GM19193 (cell line): ENCODE data around the gene UBE2M.
A peak's percentile ranks its signal among the peaks of the same experiment; 100 is the strongest.

Experiments used
- POLR2A ChIP-seq: IDR thresholded peaks from 4 replicates; pipeline ENCODE4 v1.6.1; 2011; ENCODE audit not compliant: insufficient read depth, insufficient read length; ENCODE audit errors: extremely low read depth

The UBE2M gene

GRCh38 chr19:58550362-58551122 lies 7.9 kb downstream of the UBE2M start:
- TF ChIP-seq POLR2A: no peak

GRCh38 chr19:58549664-58550361 lies 8.6 kb downstream of the UBE2M start:
- TF ChIP-seq POLR2A: no peak

GRCh38 chr19:58548859-58549663 lies 9.3 kb downstream of the UBE2M start:
- no peak for TF ChIP-seq POLR2A

- no peak for TF ChIP-seq POLR2A
These were observed 10.8 kb downstream of the UBE2M start for GRCh38 chr19:58547323-58548312.

- TF ChIP-seq POLR2A: no peak
These were observed 12.3 kb downstream of the UBE2M start for GRCh38 chr19:58546019-58546530.

GRCh38 chr19:58545286-58546018 lies 13.0 kb downstream of the UBE2M start:
- no peak for TF ChIP-seq POLR2A

- no peak for TF ChIP-seq POLR2A
These were observed 13.7 kb downstream of the UBE2M start for GRCh38 chr19:58544591-58545285.

GRCh38 chr19:58543826-58544590 lies 14.4 kb downstream of the UBE2M start, which contains the start of gene TRIM28:
Gene TRIM28 (plus strand): TSS chr19:58544064. CDS start chr19:58544758, 694 bp downstream.
- TF ChIP-seq POLR2A: peak; percentile 99

- TF ChIP-seq POLR2A: no peak
These were observed 19.9 kb downstream of the UBE2M start for GRCh38 chr19:58538257-58539168.

GRCh38 chr19:58536852-58537798 lies 21.3 kb downstream of the UBE2M start:
- no peak for TF ChIP-seq POLR2A
